Fibroblast of lung (primary cell): ENCODE data around the gene DHDH. TPM values are rescaled to one million over a fixed set of nuclear protein-coding genes. Genes with fewer than 3 reads are reported as not detected.

Experiments
- DNase-seq, 2 donors: peaks; one replicate each; pipeline versions ENCODE4 v3.0.0 to v3.0.0-alpha.2; 2010; ENCODE audit warnings: low read depth in 2 of 2
- H2AFZ ChIP-seq: 2 replicates; pipeline ENCODE4 v1.5.1; 2012; ENCODE audit warnings: low read length, control low read depth, inconsistent platforms
- H3K27ac ChIP-seq: 2 replicates; pipeline ENCODE4 v1.5.1; 2011; ENCODE audit warnings: low read length, control low read depth; ENCODE audit not compliant: insufficient read depth
- H3K27me3 ChIP-seq: 2 replicates; pipeline ENCODE4 v1.5.1; 2011; ENCODE audit warnings: mild to moderate bottlenecking, low read length; ENCODE audit not compliant: control insufficient read depth, insufficient read depth
- H3K36me3 ChIP-seq: 2 replicates; pipeline ENCODE4 v1.5.1; 2011; ENCODE audit warnings: low read length; ENCODE audit not compliant: control insufficient read depth, insufficient read depth
- H3K4me1 ChIP-seq: 2 replicates; pipeline ENCODE4 v1.5.1; 2011; ENCODE audit warnings: low read length; ENCODE audit not compliant: control insufficient read depth, insufficient read depth; ENCODE audit errors: extremely low read depth
- H3K4me2 ChIP-seq: 2 replicates; pipeline ENCODE4 v1.5.1; 2011; ENCODE audit warnings: low read length, control low read depth; ENCODE audit not compliant: insufficient read depth; ENCODE audit errors: extremely low read depth
- H3K4me3 ChIP-seq, 4 experiments: fragments of 200-600 bp in 1 of 4; sonication (generic) in 1 of 4; replicated peaks in 1 of 4; 2 replicates each; pipeline ENCODE4 v1.5.1; 2011 to 2016; ENCODE audit warnings: low read length in 4 of 4, low read depth in 3 of 4, mild to moderate bottlenecking in 3 of 4, control low read depth in 2 of 4, inconsistent platforms in 1 of 4, mixed read lengths in 1 of 4; ENCODE audit not compliant: insufficient read depth in 1 of 4; ENCODE audit errors: control extremely low read depth in 1 of 4
- H3K79me2 ChIP-seq: 2 replicates; pipeline ENCODE4 v1.5.1; 2012; ENCODE audit warnings: mild to moderate bottlenecking, low read length, inconsistent platforms; ENCODE audit not compliant: control insufficient read depth, insufficient read depth
- H3K9ac ChIP-seq: 2 replicates; pipeline ENCODE4 v1.5.1; 2011; ENCODE audit warnings: mild to moderate bottlenecking, low read length, control low read depth; ENCODE audit not compliant: insufficient read depth
- H3K9me3 ChIP-seq: 2 replicates; pipeline ENCODE4 v1.5.1; 2012; ENCODE audit warnings: low read depth, low read length; ENCODE audit not compliant: control insufficient read depth, insufficient read depth
- H4K20me1 ChIP-seq: 2 replicates; pipeline ENCODE4 v1.5.1; 2011; ENCODE audit warnings: low read length; ENCODE audit not compliant: control insufficient read depth, insufficient read depth; ENCODE audit errors: extremely low read depth
- EZH2 ChIP-seq: IDR thresholded peaks from 2 replicates; pipeline ENCODE4 v1.5.1; 2012; ENCODE audit warnings: low read length, control low read depth, mild to moderate bottlenecking; ENCODE audit errors: missing control alignments
- polyA plus RNA-seq, 2 donors: library from polyadenylated mRNA; depleted of rRNA in 1 of 2; stranded (reverse) in 1 of 2; unstranded in 1 of 2; fragments of >200 nt; gene quantifications; 2 replicates each; pipeline ENCODE4 v1.2.1, GENCODE V29; 2011 to 2012; ENCODE audit warnings: missing spikeins in 1 of 2
- total RNA-seq: library from RNA; depleted of rRNA; stranded (reverse); fragments of >200 nt; gene quantifications from 2 replicates; pipeline ENCODE4 v1.2.1, GENCODE V29; 2014
- TF ChIP-seq, protein P1 (sequence below), 2 donors: IDR thresholded peaks in 1 of 2; conservative IDR thresholded peaks in 1 of 2; 1 replicate in 1 of 2; 2 replicates in 1 of 2; pipeline ENCODE4 v1.5.1; 2011 to 2012; ENCODE audit warnings: low read length in 2 of 2, control low read depth in 1 of 2, inconsistent platforms in 1 of 2, low read depth in 1 of 2, mild to moderate bottlenecking in 1 of 2

Gene DHDH
- total and polyA plus RNA-seq, 2 donors (not counting 1 experiment from before 2014, with no cell fraction given): 0.08 to 0.17 TPM

DNA sequence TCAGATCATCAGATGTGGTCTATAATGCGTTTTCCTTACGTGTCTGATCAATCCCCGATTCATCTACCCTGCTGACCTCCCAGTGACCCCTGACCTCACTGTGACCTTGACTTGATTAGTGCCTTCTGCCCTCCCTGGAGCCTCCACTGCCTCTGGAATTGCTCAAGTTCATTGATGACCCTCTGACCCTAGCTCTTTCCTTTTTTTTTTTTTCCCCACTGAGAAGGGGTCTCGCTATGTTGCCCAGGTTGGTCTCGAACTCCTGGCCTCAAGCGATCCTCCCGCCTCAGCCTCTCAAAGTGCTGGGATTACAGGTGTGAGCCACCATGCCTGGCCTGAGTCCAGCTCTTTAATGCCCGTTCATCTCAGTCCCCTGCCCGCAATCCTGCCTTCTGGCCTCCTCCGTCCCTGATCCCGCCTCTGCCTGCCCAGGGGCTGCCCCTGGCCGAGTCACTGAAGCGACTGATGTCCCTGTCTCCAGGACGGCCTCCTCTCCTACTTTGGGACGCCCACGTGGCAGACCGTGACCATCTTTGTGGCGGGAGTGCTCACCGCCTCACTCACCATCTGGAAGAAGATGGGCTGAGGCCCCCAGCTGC is 27.7 kb downstream of the DHDH start:
- Histone ChIP-seq H3K27me3 (no peaks in the 10 kb centered on the region), H3K4me3 (no peak overlapping the region), H3K4me1 (peaks cover 21% of the 10 kb centered on the region), H3K36me3 (peaks cover 14% of the 10 kb centered on the region), H3K27ac (no peak overlapping the region), H3K9me3 (no peaks in the 10 kb centered on the region), H3K9ac (no peak overlapping the region), H3K79me2 (peaks cover 21% of the 10 kb centered on the region), H4K20me1 (peaks cover 1% of the 10 kb centered on the region), H2AFZ (no peak overlapping the region), H3K4me2 (no peak overlapping the region)
- TF ChIP-seq EZH2: no peak
- TF ChIP-seq, protein P1, sequence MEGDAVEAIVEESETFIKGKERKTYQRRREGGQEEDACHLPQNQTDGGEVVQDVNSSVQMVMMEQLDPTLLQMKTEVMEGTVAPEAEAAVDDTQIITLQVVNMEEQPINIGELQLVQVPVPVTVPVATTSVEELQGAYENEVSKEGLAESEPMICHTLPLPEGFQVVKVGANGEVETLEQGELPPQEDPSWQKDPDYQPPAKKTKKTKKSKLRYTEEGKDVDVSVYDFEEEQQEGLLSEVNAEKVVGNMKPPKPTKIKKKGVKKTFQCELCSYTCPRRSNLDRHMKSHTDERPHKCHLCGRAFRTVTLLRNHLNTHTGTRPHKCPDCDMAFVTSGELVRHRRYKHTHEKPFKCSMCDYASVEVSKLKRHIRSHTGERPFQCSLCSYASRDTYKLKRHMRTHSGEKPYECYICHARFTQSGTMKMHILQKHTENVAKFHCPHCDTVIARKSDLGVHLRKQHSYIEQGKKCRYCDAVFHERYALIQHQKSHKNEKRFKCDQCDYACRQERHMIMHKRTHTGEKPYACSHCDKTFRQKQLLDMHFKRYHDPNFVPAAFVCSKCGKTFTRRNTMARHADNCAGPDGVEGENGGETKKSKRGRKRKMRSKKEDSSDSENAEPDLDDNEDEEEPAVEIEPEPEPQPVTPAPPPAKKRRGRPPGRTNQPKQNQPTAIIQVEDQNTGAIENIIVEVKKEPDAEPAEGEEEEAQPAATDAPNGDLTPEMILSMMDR (conservative IDR thresholded peaks at IDR 0.05 in 1 of 2, IDR thresholded peaks at IDR 0.05 in 1 of 2; ENCODE audit: low read depth in 1 of 2, low read length in 2 of 2): no peak
- no peak for DNase-seq

DNA sequence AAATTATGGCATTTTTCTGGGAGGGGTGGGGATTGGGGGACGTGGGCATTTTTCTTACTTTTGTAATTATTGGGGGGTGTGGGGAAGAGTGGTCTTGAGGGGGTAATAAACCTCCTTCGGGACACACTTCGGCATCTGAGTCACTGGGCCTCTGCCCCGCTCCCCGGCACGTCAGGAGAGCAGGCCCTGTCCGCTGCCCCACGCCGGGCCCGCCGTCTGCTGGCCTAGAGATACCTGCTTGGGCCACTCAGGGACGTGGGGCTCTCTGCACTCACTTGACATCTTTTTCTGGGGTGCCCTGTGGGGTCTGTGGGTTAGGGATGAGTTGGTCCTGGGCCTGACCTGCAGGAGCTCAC is 28.2 kb downstream of the DHDH start:
- no peaks in the 10 kb centered on the region for H3K27me3 ChIP-seq
- no peak for DNase-seq
- no peaks in the 10 kb centered on the region for H3K9me3 ChIP-seq
- no peak overlapping the region for H3K4me2 ChIP-seq
- H4K20me1 ChIP-seq: peaks cover 2% of the 10 kb centered on the region
- peaks cover 23% of the 10 kb centered on the region for H3K79me2 ChIP-seq
- TF ChIP-seq, protein P1 (conservative IDR thresholded peaks at IDR 0.05 in 1 of 2, IDR thresholded peaks at IDR 0.05 in 1 of 2; ENCODE audit: low read depth in 1 of 2, low read length in 2 of 2): no peak
- no peak for TF ChIP-seq EZH2
- no peak overlapping the region for H2AFZ ChIP-seq
- peaks cover 13% of the 10 kb centered on the region for H3K36me3 ChIP-seq
- peaks cover 19% of the 10 kb centered on the region for H3K4me1 ChIP-seq
- H3K9ac ChIP-seq: no peak overlapping the region
- no peak overlapping the region for H3K4me3 ChIP-seq
- no peak overlapping the region for H3K27ac ChIP-seq

DNA sequence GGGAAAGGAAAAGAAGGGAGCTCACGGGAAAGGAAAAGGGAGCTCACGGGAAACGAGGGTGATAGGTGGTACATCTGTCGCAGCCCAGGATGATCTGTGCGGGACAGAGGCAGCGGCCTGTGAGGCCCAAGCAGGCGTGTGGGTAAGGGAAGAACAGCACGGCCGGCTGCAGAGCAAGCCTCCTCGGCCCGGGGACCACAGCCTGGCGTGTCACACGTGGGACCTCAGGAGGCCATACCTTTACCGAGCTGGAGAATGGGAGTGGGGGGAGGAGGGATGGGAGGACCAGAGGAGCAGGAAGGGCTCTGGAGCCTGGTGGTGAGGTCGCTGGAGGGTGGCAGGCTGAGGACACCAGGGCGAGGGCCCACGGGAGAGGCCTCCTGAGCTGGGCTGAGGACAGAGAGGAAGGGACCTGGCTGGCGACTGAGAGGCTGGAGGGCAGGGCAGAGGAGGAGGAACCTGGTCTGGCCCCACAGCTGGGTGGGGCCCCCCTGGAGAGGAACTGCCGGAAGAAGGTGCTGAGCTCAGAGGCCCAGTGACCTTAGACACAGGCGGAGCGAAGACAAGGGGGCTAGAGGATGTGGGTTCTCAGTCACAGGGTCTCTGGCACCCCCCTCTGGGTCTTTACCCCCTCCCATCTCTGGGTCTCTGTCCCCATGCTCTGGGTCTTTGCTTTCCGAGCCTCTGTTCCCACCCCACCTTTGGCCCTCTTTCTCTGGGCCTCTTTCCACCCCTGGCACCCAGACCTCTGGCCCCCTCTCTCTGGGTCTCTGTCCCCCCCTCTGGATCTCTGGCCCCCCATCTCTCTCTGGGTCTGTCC is 28.7 kb downstream of the DHDH start:
- peaks cover 6% of the 10 kb centered on the region for H4K20me1 ChIP-seq
- H3K9ac ChIP-seq: no peak overlapping the region
- H3K36me3 ChIP-seq: peaks cover 17% of the 10 kb centered on the region
- peak overlapping the region; percentile 51 for H3K27ac ChIP-seq
- H3K27me3 ChIP-seq: no peaks in the 10 kb centered on the region
- TF ChIP-seq, protein P1 (conservative IDR thresholded peaks at IDR 0.05 in 1 of 2, IDR thresholded peaks at IDR 0.05 in 1 of 2; ENCODE audit: low read depth in 1 of 2, low read length in 2 of 2): no peak
- no peak for TF ChIP-seq EZH2
- H2AFZ ChIP-seq: no peak overlapping the region
- peak in 1 of 2 donors; percentile 42 for DNase-seq
- no peak overlapping the region for H3K4me2 ChIP-seq
- no peak overlapping the region for H3K4me3 ChIP-seq
- no peaks in the 10 kb centered on the region for H3K9me3 ChIP-seq
- peaks cover 24% of the 10 kb centered on the region for H3K79me2 ChIP-seq
- peaks cover 19% of the 10 kb centered on the region for H3K4me1 ChIP-seq
